GM19238 (cell line): ENCODE data around the gene MX2.
"Not testable (repeated sequence)": the region's sequence is repeated elsewhere in the genome, so short reads cannot be mapped to it uniquely, and the experiment has no call there.

Experiments used
- DNase-seq: peaks from one replicate; pipeline ENCODE4 v3.0.0; 2011; ENCODE audit warnings: low spot score; ENCODE audit not compliant: insufficient read length

MX2 gene

GRCh38 chr21:41338455-41338854, 23.4 kb upstream of the MX2 start:
- no peak for DNase-seq

- DNase-seq = no peak
Measured at GRCh38 chr21:41342035-41342434, 19.8 kb upstream of the MX2 start.

GRCh38 chr21:41344146-41344545, 17.7 kb upstream of the MX2 start:
- no peak for DNase-seq

GRCh38 chr21:41345356-41345755, 16.5 kb upstream of the MX2 start:
- DNase-seq = no peak

- DNase-seq = no peak
Measured at GRCh38 chr21:41345934-41346685, 15.7 kb upstream of the MX2 start.

- DNase-seq = no peak
Measured at GRCh38 chr21:41346758-41347157, 15.1 kb upstream of the MX2 start.

GRCh38 chr21:41348434-41348833, 13.4 kb upstream of the MX2 start:
- DNase-seq = no peak

GRCh38 chr21:41349126-41349525, 12.7 kb upstream of the MX2 start:
- DNase-seq = no peak

GRCh38 chr21:41349619-41350390, 12.0 kb upstream of the MX2 start:
- no peak for DNase-seq

- DNase-seq = no peak
Measured at GRCh38 chr21:41350436-41351155, 11.2 kb upstream of the MX2 start.

GRCh38 chr21:41357546-41357945, 4.3 kb upstream of the MX2 start:
- no peak for DNase-seq

- DNase-seq = no peak
Measured at GRCh38 chr21:41358193-41359166, 3.3 kb upstream of the MX2 start.

- no peak for DNase-seq
Measured at GRCh38 chr21:41359286-41359685, 2.5 kb upstream of the MX2 start.

GRCh38 chr21:41359754-41360071, 2.1 kb upstream of the MX2 start:
- not testable (repeated sequence) for DNase-seq

GRCh38 chr21:41360072-41360821, 1.6 kb upstream of the MX2 start:
- DNase-seq = no peak

- no peak for DNase-seq
Measured at GRCh38 chr21:41361053-41361785, 608 bp upstream of the MX2 start.

GRCh38 chr21:41362605-41363369, 960 bp downstream of the MX2 start:
- DNase-seq = no peak

GRCh38 chr21:41363370-41364270, 1.8 kb downstream of the MX2 start:
- no peak for DNase-seq
